ENCODE results near the gene GNA14. TPM values are rescaled to one million over a fixed set of nuclear protein-coding genes. Genes with fewer than 3 reads are reported as not detected.
"Not testable (repeated sequence)": the region's sequence is repeated elsewhere in the genome, so short reads cannot be mapped to it uniquely, and the experiment has no call there.

Gene GNA14
- total RNA-seq, 1 donor: 6.5 TPM

- H3K4me3 ChIP-seq (ENCODE audit: low read depth, low read length): no peak overlapping the region
- no peak for DNase-seq (ENCODE audit: low read depth)
- no peak for TF ChIP-seq CTCF (IDR thresholded peaks at IDR 0.05; ENCODE audit: insufficient read depth, low read depth, low read length)
These were observed 248.2 kb downstream of the GNA14 start for GRCh38 chr9:77399964-77400363.

- H3K4me3 ChIP-seq (ENCODE audit: low read depth, low read length); DNase-seq (ENCODE audit: low read depth): not testable (repeated sequence)
These were observed 249.5 kb downstream of the GNA14 start for GRCh38 chr9:77398581-77398980.

GRCh38 chr9:77392328-77392727 lies 255.8 kb downstream of the GNA14 start:
- H3K4me3 ChIP-seq (ENCODE audit: low read depth, low read length): no peak overlapping the region
- TF ChIP-seq CTCF (IDR thresholded peaks at IDR 0.05; ENCODE audit: insufficient read depth, low read depth, low read length): no peak
- DNase-seq (ENCODE audit: low read depth): no peak

GRCh38 chr9:77391834-77392233 lies 256.3 kb downstream of the GNA14 start:
- TF ChIP-seq CTCF (IDR thresholded peaks at IDR 0.05; ENCODE audit: insufficient read depth, low read depth, low read length): no peak
- no peak for DNase-seq (ENCODE audit: low read depth)

GRCh38 chr9:77386187-77386586 lies 261.9 kb downstream of the GNA14 start:
- H3K4me3 ChIP-seq (ENCODE audit: low read depth, low read length): no peak overlapping the region
- TF ChIP-seq CTCF (IDR thresholded peaks at IDR 0.05; ENCODE audit: insufficient read depth, low read depth, low read length): no peak
- peak; percentile 70 for DNase-seq (ENCODE audit: low read depth)

More at GRCh38 chr9:77391834-77392233, 256.3 kb downstream of the GNA14 start:
- no peak overlapping the region for H3K4me3 ChIP-seq (ENCODE audit: low read depth, low read length)

GRCh38 chr9:77384406-77384805 lies 263.7 kb downstream of the GNA14 start:
- H3K4me3 ChIP-seq (ENCODE audit: low read depth, low read length): no peak overlapping the region
- no peak for TF ChIP-seq CTCF (IDR thresholded peaks at IDR 0.05; ENCODE audit: insufficient read depth, low read depth, low read length)
- peak; percentile 13 for DNase-seq (ENCODE audit: low read depth)

GRCh38 chr9:77375956-77376532 lies 272.1 kb downstream of the GNA14 start:
- peak; percentile 38 for DNase-seq (ENCODE audit: low read depth)
- H3K4me3 ChIP-seq (ENCODE audit: low read depth, low read length): no peak overlapping the region
- no peak for TF ChIP-seq CTCF (IDR thresholded peaks at IDR 0.05; ENCODE audit: insufficient read depth, low read depth, low read length)

Measured in fibroblast of villous mesenchyme (primary cell).